Omental fat pad (tissue), 4 donors: ENCODE results near the gene ARID2. TPM values are rescaled to one million over a fixed set of nuclear protein-coding genes. Genes with fewer than 3 reads are reported as not detected.

Experiments used
- ATAC-seq: fragments of 150-250 bp; one replicate; pipeline ENCODE4 v1.9.1; 2016; ENCODE audit warnings: mild to moderate bottlenecking, moderate library complexity; ENCODE audit not compliant: low FRiP score
- DNase-seq: peaks from one replicate; pipeline ENCODE4 v3.0.0-alpha.2; 2019; ENCODE audit warnings: low spot score
- total RNA-seq, 4 donors: library from RNA; depleted of rRNA; stranded (reverse); fragments of >200 nt; gene quantifications; one replicate each; pipeline ENCODE4 v1.1.0, GENCODE V29; 2016
- TF ChIP-seq, protein P1 (sequence below), 3 donors: fragments of 450-650 bp; IDR thresholded peaks; one replicate each; pipeline ENCODE4 v1.5.1; 2016 to 2017; ENCODE audit warnings: antibody characterized with exemption in 3 of 3, mild to moderate bottlenecking in 3 of 3, moderate library complexity in 2 of 3

ARID2 gene, protein sequence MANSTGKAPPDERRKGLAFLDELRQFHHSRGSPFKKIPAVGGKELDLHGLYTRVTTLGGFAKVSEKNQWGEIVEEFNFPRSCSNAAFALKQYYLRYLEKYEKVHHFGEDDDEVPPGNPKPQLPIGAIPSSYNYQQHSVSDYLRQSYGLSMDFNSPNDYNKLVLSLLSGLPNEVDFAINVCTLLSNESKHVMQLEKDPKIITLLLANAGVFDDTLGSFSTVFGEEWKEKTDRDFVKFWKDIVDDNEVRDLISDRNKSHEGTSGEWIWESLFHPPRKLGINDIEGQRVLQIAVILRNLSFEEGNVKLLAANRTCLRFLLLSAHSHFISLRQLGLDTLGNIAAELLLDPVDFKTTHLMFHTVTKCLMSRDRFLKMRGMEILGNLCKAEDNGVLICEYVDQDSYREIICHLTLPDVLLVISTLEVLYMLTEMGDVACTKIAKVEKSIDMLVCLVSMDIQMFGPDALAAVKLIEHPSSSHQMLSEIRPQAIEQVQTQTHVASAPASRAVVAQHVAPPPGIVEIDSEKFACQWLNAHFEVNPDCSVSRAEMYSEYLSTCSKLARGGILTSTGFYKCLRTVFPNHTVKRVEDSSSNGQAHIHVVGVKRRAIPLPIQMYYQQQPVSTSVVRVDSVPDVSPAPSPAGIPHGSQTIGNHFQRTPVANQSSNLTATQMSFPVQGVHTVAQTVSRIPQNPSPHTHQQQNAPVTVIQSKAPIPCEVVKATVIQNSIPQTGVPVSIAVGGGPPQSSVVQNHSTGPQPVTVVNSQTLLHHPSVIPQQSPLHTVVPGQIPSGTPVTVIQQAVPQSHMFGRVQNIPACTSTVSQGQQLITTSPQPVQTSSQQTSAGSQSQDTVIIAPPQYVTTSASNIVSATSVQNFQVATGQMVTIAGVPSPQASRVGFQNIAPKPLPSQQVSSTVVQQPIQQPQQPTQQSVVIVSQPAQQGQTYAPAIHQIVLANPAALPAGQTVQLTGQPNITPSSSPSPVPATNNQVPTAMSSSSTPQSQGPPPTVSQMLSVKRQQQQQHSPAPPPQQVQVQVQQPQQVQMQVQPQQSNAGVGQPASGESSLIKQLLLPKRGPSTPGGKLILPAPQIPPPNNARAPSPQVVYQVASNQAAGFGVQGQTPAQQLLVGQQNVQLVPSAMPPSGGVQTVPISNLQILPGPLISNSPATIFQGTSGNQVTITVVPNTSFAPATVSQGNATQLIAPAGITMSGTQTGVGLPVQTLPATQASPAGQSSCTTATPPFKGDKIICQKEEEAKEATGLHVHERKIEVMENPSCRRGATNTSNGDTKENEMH (N-terminal part only)
- total RNA-seq = 10 to 100 TPM; 18.5 to 40.7 (median 27.3) TPM

DNA sequence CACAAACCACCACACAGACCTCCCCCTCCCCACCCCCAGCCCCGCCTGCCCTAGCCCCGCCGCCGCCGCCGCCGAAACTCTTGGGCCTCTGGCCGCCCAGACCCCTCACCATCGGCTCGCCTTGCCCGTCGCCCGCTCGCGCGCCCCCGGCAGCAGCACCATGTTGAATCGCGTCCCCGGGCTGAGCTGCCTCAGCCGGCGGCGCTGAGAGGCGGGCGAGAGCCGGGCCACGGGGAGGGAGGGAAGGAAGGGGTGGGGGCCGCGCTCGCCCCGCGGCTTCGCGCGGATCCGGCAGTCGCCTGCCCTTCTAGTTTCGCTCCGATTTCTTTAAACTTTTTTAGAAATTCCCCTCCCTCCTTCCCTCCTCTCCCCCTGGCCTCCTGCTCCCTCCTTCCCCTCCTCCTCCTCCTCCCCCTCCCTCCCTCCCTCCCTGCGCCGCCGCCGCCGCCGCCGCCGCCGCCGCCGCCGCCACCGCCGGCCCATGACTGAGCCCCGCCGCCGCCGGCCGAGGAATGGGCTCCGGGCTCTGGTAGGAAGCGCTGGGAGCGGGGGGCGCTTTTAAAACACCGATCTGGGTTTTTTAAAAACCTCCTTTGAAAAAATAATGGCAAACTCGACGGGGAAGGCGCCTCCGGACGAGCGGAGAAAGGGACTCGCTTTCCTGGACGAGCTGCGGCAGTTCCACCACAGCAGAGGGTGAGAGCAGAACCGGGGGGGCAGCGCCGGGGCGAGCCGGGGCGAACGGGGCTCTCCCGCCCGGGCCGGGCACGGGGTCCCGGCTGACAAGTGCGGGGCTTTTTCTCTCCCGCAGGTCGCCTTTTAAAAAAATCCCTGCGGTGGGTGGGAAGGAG lies at the start of gene ARID2:
TSS of gene ARID2 (plus strand) at position 474 of the 851 bp plus-strand sequence. CDS start at position 605, 131 bp downstream.
- peak; percentile 40 for ATAC-seq
- TF ChIP-seq, protein P1, sequence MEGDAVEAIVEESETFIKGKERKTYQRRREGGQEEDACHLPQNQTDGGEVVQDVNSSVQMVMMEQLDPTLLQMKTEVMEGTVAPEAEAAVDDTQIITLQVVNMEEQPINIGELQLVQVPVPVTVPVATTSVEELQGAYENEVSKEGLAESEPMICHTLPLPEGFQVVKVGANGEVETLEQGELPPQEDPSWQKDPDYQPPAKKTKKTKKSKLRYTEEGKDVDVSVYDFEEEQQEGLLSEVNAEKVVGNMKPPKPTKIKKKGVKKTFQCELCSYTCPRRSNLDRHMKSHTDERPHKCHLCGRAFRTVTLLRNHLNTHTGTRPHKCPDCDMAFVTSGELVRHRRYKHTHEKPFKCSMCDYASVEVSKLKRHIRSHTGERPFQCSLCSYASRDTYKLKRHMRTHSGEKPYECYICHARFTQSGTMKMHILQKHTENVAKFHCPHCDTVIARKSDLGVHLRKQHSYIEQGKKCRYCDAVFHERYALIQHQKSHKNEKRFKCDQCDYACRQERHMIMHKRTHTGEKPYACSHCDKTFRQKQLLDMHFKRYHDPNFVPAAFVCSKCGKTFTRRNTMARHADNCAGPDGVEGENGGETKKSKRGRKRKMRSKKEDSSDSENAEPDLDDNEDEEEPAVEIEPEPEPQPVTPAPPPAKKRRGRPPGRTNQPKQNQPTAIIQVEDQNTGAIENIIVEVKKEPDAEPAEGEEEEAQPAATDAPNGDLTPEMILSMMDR (IDR thresholded peaks at IDR 0.05) = no peak
- peak; percentile 24 for DNase-seq

DNA sequence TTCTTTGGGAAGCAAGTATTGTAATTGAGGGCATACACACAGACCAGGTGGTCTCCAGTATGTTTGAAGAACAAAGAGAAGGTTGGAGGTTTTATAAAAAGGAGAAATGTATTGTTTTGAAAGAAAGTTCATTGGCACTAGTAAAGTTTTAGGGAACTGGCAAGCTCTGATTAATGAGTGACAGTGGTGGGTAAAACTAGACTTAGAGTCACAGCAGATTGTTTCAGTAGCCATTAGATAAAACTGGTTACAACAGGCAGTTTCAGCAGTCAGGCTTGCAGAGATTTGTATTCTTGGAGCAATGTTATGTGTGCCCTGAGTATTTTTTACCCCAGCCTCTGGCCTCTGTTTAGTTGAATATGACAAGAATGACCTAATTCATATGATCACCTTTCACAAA lies 49.1 kb upstream of the ARID2 start:
- no peak for DNase-seq
- TF ChIP-seq, protein P1 (IDR thresholded peaks at IDR 0.05) = no peak
- no peak for ATAC-seq

DNA sequence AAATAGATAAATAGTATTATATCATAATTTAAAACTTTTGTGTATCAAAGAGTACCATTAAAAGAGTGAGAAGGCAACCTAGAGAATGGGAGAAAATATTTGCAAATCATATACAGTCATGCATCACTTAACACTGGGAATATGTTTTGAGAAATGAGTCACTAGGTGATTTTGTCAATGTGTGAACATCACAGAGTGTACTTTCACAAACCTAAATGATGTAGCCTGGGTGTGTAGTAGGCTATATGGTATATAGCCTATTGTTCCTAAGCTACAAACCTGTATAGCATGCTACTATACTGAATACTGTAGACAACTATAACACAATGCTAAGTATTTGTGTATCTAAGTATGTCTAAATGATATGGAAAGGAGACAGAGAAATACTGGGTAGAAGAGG lies 48.0 kb upstream of the ARID2 start:
- no peak for ATAC-seq
- TF ChIP-seq, protein P1 (IDR thresholded peaks at IDR 0.05) = no peak
- no peak for DNase-seq

DNA sequence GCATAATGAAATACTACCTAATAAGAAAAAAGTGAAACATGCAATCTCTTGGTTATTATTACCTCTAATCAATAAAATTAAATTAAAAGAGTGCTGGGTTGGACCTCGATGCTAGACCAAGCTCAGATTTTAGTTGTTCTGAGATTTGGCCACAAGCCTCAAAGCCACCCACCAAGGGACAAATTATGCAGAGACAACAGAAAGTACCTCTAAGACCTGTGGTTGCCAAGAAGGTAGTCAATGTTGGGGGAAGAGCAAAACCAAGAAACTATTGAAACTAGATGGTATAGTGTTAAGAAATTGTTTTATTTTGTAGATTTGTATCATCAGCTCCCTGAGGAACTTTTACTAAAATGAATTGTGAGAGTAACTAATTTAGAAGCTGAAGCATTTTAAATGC lies 43.8 kb upstream of the ARID2 start:
- DNase-seq (no peak), ATAC-seq (no peak)
- TF ChIP-seq, protein P1 (IDR thresholded peaks at IDR 0.05) = no peak

DNA sequence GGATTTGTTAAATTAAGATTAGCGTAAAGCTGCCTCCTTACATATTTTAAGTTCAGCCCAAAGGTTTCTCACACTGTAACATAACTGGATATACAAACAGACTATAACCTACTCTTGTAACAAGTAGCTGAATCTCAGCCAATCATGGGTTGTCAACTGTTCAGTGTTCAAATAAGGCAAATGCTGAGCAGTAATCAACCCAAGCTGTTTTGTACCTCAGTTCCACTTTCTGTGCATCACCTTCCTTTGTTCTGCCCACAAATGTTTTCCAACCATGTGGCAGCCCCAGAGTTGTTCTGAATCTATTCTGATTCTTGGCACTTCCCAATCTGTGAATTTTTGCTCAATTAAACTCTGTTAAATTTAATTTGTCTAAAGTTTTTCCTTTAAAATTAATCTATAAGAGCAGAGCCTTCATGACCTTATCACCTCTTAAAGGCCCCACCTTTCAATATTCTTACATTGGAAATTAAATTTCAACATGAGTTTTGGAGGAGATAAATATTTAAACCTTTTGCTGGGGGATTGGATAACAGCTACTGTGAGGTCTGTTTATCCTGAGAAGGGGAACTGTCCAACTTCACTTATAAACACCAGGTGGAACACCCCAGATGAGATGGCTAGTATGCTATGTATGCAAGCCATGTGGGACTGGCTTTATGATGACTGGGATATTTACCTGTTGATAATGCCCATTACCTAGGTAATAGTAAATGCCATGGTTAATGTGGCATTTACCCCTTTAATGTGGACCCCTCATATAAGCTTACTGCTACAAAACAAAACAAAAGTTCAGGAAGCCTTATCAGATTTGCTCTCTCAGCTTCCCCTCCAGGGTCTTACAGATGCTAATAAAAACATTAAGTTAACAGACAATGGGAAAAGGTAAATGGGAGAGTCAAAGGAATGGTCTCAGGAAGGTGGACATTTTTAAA lies 42.2 kb upstream of the ARID2 start:
- no peak for DNase-seq
- TF ChIP-seq, protein P1 (IDR thresholded peaks at IDR 0.05) = no peak
- no peak for ATAC-seq
